HEK293 (cell line): Measurements from ENCODE around the gene MFAP3.

Experiments used
- CTCF ChIP-seq: fragments of 450-650 bp; formaldehyde crosslinking; IDR thresholded peaks from 2 replicates; pipeline ENCODE4 v1.5.1; 2016; ENCODE audit warnings: missing biosample characterization, missing genetic modification characterization
- KLF16 ChIP-seq: fragments of 450-650 bp; formaldehyde crosslinking; IDR thresholded peaks from 2 replicates; pipeline ENCODE4 v1.5.1; 2017; ENCODE audit warnings: missing biosample characterization, missing genetic modification characterization
- SCRT1 ChIP-seq: fragments of 450-650 bp; formaldehyde crosslinking; IDR thresholded peaks from 2 replicates; pipeline ENCODE4 v1.5.1; 2016; ENCODE audit warnings: missing biosample characterization, missing genetic modification characterization, borderline replicate concordance
- SP7 ChIP-seq: fragments of 450-650 bp; formaldehyde crosslinking; IDR thresholded peaks from 2 replicates; pipeline ENCODE4 v1.5.1; 2016; ENCODE audit warnings: missing biosample characterization, missing genetic modification characterization
- ZFP37 ChIP-seq: fragments of 450-650 bp; formaldehyde crosslinking; IDR thresholded peaks from 2 replicates; pipeline ENCODE4 v1.5.1; 2016; ENCODE audit warnings: missing biosample characterization, missing genetic modification characterization
- ZNF16 ChIP-seq: fragments of 450-650 bp; formaldehyde crosslinking; IDR thresholded peaks from 2 replicates; pipeline ENCODE4 v1.5.1; 2016; ENCODE audit warnings: low read depth, missing biosample characterization, missing genetic modification characterization
- ZNF274 ChIP-seq, 2 experiments: fragments of 200-500 bp in 1 of 2; fragments of 450-650 bp in 1 of 2; sonication (Bioruptor generic) in 1 of 2; formaldehyde crosslinking in 1 of 2; IDR thresholded peaks; 2 replicates each; pipeline versions ENCODE4 v1.5.1 to v1.6.1; 2014 to 2016; ENCODE audit warnings: borderline replicate concordance in 1 of 2, inconsistent platforms in 1 of 2, low read length in 1 of 2, missing biosample characterization in 1 of 2, missing genetic modification characterization in 1 of 2
- ZNF311 ChIP-seq: fragments of 450-650 bp; formaldehyde crosslinking; IDR thresholded peaks from 2 replicates; pipeline ENCODE4 v1.5.1; 2017; ENCODE audit warnings: missing biosample characterization, missing genetic modification characterization, borderline replicate concordance
- ZNF473 ChIP-seq: fragments of 450-650 bp; formaldehyde crosslinking; IDR thresholded peaks from 2 replicates; pipeline ENCODE4 v1.5.1; 2017; ENCODE audit warnings: missing biosample characterization, missing genetic modification characterization
- ZNF544 ChIP-seq: fragments of 450-650 bp; formaldehyde crosslinking; IDR thresholded peaks from 2 replicates; pipeline ENCODE4 v1.5.0; 2017; ENCODE audit warnings: missing biosample characterization, missing genetic modification characterization
- ZNF639 ChIP-seq: fragments of 450-650 bp; formaldehyde crosslinking; IDR thresholded peaks from 2 replicates; pipeline ENCODE4 v1.5.1; 2016; ENCODE audit warnings: missing biosample characterization, missing genetic modification characterization
- ZNF768 ChIP-seq: fragments of 450-650 bp; formaldehyde crosslinking; IDR thresholded peaks from 2 replicates; pipeline ENCODE4 v1.5.1; 2018; ENCODE audit warnings: missing biosample characterization, mild to moderate bottlenecking, missing genetic modification characterization

- TF ChIP-seq CTCF (tag by site-specific recombination) (no peak), ZNF16 (tag by site-specific recombination) (no peak), ZNF768 (tag by site-specific recombination) (no peak), ZFP37 (tag by site-specific recombination) (no peak), ZNF639 (no peak), ZNF473 (tag by site-specific recombination) (no peak), SP7 (tag by site-specific recombination) (no peak), SCRT1 (no peak), ZNF274 (IDR thresholded peaks at IDR 0.05; ENCODE audit: low read length) (no peak), ZNF274 (tag by site-specific recombination; IDR thresholded peaks at IDR 0.05; ENCODE audit: borderline replicate concordance) (no peak), KLF16 (tag by site-specific recombination) (no peak), ZNF544 (tag by site-specific recombination) (no peak), ZNF311 (tag by site-specific recombination) (no peak)
Observed at GRCh38 chr5:154076240-154076922, 37.6 kb downstream of the MFAP3 start.
